Activated B cell treated with CpG ODN at 0.5 μM for 24 hours (primary cell): ENCODE measurements around the gene UTS2R. TPM values are rescaled to one million over a fixed set of nuclear protein-coding genes. Genes with fewer than 3 reads are reported as not detected.

Experiments used
- ATAC-seq: fragments of 200-7000 bp; cut with Tn5 transposase; one replicate; pipeline ENCODE4 v1.10.0; 2021; ENCODE audit warnings: low read depth, mild to moderate bottlenecking, moderate library complexity
- CTCF ChIA-PET: fragments of 350-600 bp; sonication (Branson Sonifier 250); formaldehyde crosslinking; loops from one replicate; lab custom pipeline; 2021; ENCODE audit warnings: antibody characterized with exemption; lab: Charles Lee
- POLR2A ChIA-PET: fragments of 350-600 bp; sonication (Branson Sonifier 250); formaldehyde crosslinking; loops from one replicate; lab custom pipeline; 2021; ENCODE audit warnings: antibody characterized with exemption; lab: Charles Lee
- DNase-seq: peaks from one replicate; pipeline ENCODE4 v3.0.0; 2022
- H3K27ac Mint-ChIP-seq: one replicate; pipeline ENCODE4 v1.8.0; 2020; ENCODE audit warnings: mixed read lengths
- H3K27me3 Mint-ChIP-seq: one replicate; pipeline ENCODE4 v1.8.0; 2021; ENCODE audit warnings: mixed read lengths
- H3K36me3 Mint-ChIP-seq: one replicate; pipeline ENCODE4 v1.8.0; 2021; ENCODE audit warnings: low read depth, mixed read lengths
- H3K4me1 Mint-ChIP-seq: one replicate; pipeline ENCODE4 v1.8.0; 2021; ENCODE audit warnings: mixed read lengths
- H3K4me3 Mint-ChIP-seq: one replicate; pipeline ENCODE4 v1.8.0; 2020; ENCODE audit warnings: mild to moderate bottlenecking, mixed read lengths
- H3K9me3 Mint-ChIP-seq: one replicate; pipeline ENCODE4 v1.8.0; 2020; ENCODE audit warnings: mixed read lengths
- intact Hi-C: fragments of 100-400 bp; cut with micrococcal nuclease; formaldehyde crosslinking; loops from one replicate; pipeline ENCODE4 v1.15.1; 2024
- total RNA-seq: library from RNA; stranded (reverse); gene quantifications from 2 replicates; pipeline ENCODE4 v1.2.3, GENCODE V29; 2022
- TF ChIP-seq, protein P1 (sequence below): fragments of 200-600 bp; IDR thresholded peaks from one replicate; pipeline ENCODE4 v1.8.0; 2022; ENCODE audit warnings: antibody characterized with exemption, mild to moderate bottlenecking

The UTS2R gene
- total RNA-seq, 1 donor from 2014 or later, result not detected

DNA sequence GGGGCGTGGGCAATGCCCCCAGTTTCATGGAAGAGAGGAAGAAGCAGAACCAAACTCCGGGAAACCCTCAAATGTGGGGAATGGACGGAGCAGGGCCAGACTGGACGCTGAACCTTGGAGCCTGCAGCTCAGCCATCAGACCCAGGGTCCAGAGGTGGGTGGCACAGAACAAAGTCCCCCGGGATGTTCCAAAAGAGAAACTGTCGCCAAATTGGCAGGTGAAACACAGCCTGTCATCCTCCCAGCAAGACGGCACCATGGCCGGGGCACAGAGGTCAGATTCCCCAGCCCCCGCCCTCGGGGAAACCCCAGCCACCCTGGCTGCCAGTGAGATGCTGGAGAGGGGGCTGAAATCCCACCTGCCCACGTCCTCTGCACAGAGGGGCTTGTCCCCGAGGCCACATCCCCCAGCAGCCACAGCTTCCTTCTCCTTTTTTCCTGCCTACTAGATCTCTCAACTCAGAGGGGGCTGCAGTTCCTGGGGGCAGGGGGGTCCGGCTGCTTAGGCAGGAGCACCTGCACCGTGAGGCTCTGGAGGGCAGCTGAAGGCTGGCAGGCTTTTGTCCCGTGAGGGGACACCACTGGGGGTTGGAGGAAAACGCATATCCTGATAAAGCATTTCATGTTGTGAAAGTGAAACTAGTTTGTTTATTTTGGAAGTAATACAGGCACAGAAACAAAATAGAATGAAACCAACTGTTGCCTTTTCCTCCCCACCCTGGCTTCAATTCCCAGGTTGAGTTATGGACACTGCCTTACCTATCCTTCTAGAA lies 36.8 kb upstream of the UTS2R start:
- POLR2A ChIA-PET, result interaction anchor here (0.6 to 1.2 kb wide), 2 partner anchors 18 to 34 kb away, joined by 3 to 5 read pairs; no protein-coding TSS in a partner anchor
- peaks cover 28% of the 10 kb centered on the region for H3K4me1 Mint-ChIP-seq

DNA sequence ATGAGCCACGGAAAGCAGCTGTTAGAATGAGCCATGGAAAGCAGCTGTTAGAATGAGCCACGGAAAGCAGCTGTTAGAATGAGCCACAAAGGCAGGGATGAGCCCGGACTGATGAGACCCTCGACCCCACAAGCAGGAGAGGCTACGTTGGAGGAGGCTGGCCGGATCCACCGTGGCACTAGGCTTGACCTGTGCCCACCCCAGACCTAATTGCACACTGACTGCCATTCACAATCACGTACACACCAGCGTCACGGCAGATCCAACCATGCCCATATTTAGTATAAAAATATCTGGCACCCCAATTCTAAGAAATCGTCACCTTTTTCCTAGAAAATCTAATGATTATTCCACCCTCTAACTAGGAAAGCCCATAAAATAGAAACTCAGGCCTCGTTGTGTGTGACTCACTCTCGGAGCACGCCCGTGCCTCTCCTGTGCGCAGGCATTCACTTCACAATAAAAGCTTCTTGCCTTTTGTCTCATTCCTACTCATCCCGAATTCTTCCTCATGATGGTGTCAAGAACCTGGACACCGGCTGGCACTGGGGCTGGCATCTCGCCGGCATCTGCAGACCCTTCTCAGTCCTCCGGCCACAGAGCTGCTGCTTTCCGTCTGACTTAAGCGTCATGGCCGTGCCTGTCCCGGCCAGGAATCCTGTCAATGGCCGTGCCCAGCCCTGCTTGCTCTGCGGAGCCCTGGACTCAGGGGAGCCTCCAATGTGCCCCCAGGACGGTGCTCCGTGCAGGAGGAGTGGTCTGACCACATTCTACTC lies 32.5 kb upstream of the UTS2R start:
- no peak for DNase-seq
- H3K27me3 Mint-ChIP-seq, result peaks cover 3% of the 10 kb centered on the region
- ATAC-seq, result no peak
- H3K4me1 Mint-ChIP-seq, result peaks cover 20% of the 10 kb centered on the region
- no peak overlapping the region for H3K4me3 Mint-ChIP-seq
- no peaks in the 10 kb centered on the region for H3K36me3 Mint-ChIP-seq
- ChIA-PET CTCF (interaction anchor here (1.5 kb wide), 1 partner anchor 212 kb away, joined by 3 read pairs; no protein-coding TSS in a partner anchor), POLR2A (interaction anchor here (0.5 kb wide), 1 partner anchor 326 kb away, joined by 3 read pairs; no protein-coding TSS in a partner anchor)
- H3K27ac Mint-ChIP-seq, result no peak overlapping the region
- intact Hi-C loops, result no loop called here
- no peaks in the 10 kb centered on the region for H3K9me3 Mint-ChIP-seq
- TF ChIP-seq, protein P1, sequence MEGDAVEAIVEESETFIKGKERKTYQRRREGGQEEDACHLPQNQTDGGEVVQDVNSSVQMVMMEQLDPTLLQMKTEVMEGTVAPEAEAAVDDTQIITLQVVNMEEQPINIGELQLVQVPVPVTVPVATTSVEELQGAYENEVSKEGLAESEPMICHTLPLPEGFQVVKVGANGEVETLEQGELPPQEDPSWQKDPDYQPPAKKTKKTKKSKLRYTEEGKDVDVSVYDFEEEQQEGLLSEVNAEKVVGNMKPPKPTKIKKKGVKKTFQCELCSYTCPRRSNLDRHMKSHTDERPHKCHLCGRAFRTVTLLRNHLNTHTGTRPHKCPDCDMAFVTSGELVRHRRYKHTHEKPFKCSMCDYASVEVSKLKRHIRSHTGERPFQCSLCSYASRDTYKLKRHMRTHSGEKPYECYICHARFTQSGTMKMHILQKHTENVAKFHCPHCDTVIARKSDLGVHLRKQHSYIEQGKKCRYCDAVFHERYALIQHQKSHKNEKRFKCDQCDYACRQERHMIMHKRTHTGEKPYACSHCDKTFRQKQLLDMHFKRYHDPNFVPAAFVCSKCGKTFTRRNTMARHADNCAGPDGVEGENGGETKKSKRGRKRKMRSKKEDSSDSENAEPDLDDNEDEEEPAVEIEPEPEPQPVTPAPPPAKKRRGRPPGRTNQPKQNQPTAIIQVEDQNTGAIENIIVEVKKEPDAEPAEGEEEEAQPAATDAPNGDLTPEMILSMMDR, result no peak

More for the DNA sequence above, 36.8 kb upstream of the UTS2R start:
- CTCF ChIA-PET, result no interaction called here
- intact Hi-C loops, result no loop called here
- TF ChIP-seq, protein P1, result no peak
- Mint-ChIP-seq H3K4me3 (peak overlapping the region; percentile 85), H3K36me3 (no peaks in the 10 kb centered on the region), H3K27ac (no peak overlapping the region), H3K9me3 (no peaks in the 10 kb centered on the region), H3K27me3 (peaks cover 9% of the 10 kb centered on the region)
- DNase-seq, result no peak
- ATAC-seq, result no peak

DNA sequence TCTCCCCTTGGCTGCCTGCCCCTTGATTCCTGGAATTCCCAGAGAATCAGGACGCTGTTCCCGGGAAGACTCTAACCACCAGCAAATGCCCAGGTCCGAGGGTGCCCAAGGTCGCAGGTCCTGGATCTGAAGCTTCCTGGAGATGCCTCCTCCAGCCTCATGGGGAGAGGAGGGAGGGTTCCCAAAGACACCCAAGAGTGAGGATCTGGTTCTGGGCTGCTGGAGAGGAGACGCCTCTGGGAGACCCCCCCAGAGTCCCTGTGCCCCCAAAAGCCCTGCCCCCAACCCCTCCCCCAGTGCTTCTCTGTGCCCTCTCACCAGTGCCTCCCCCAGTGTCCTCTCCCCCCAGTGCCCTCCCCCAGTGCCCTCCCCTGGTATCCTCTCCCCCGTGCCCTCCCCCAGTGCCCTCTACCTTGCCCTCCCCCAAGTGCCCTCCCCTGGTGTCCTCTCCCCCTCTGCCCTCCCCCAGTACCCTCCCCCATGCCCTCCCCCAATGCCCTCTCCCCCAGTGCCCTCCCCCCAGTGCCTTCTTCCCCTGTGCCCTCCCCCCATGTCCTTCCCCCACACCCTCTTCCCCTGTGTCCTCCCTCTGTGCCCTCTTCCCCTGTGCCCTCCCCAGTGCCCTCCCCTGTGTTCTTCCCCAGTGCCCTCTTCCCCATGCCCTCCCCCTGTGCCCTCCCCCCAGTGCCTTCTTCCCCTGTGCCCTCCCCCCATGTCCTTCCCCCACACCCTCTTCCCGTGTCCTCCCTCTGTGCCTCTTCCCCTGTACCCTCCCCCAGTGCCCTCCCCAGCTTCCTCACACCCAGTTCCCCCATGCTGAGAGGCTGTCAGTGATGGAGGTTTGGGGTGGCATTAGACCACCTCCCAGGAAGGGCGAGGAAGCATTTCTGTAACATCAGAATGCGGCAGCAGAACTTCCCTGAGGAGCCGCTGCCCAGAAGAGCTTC lies 31.7 kb upstream of the UTS2R start:
- POLR2A ChIA-PET, result interaction anchor here (1.3 kb wide), 1 partner anchor 9 kb away, joined by 3 read pairs; no protein-coding TSS in a partner anchor
- intact Hi-C loops, result no loop called here

DNA sequence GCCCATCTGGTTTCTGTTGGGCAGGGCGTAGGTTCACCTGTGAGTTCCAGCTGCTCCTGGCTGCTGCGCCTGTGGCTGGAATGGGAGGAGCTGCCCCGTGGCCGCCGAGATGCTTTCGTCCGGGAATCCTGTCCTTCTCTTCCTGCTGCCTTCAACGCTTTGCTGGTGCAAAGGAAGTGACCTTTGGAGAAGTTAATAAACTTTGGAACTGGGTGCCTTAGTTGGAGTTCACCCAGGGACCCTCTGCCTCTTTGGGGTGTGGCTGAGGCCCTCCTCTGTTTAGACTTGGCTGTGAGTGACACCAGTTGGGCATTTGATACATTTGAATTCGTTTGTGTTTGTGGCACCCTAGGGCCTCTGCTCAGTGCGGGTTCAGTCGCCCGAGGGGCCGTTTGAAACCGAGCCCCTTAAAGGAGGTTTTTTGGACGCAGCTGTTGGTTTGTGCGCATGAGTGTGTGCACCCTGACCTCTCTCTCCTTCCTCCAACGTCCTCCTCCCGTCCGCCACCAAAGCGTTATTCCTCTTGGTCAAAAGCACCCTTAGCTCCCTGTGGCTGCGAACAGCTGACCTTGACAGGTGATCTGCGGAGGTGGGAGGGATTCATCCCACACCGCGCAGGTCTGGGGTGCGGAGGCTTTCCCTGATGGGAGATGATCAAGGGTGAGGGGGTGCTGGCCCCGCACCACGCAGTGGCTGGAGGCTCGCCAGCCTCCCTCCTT lies 29.0 kb upstream of the UTS2R start:
- ChIA-PET CTCF (no interaction called here), POLR2A (no interaction called here)
- H3K27ac Mint-ChIP-seq, result no peak overlapping the region
- TF ChIP-seq, protein P1, result no peak
- no peaks in the 10 kb centered on the region for H3K4me1 Mint-ChIP-seq
- no peak overlapping the region for H3K4me3 Mint-ChIP-seq
- ATAC-seq (no peak), DNase-seq (no peak)
- no peaks in the 10 kb centered on the region for H3K36me3 Mint-ChIP-seq
- H3K27me3 Mint-ChIP-seq, result peaks cover 10% of the 10 kb centered on the region
- intact Hi-C loops, result no loop called here
- no peaks in the 10 kb centered on the region for H3K9me3 Mint-ChIP-seq

More for the DNA sequence above, 31.7 kb upstream of the UTS2R start:
- TF ChIP-seq, protein P1, result no peak
- CTCF ChIA-PET, result no interaction called here
- Mint-ChIP-seq H3K27ac (no peak overlapping the region), H3K4me3 (no peak overlapping the region), H3K36me3 (no peaks in the 10 kb centered on the region), H3K4me1 (peaks cover 12% of the 10 kb centered on the region), H3K27me3 (peaks cover 5% of the 10 kb centered on the region), H3K9me3 (no peaks in the 10 kb centered on the region)
- DNase-seq (no peak), ATAC-seq (no peak)
